DOHH2 (cell line): ENCODE data around the gene BNC1.

ENCODE experiments used
- CTCF ChIP-seq: fragments of 200-600 bp; sonication (generic); IDR thresholded peaks from one replicate; pipeline ENCODE4 v1.5.1; 2014; ENCODE audit warnings: antibody characterized with exemption, mild to moderate bottlenecking, low read depth, low read length; ENCODE audit not compliant: poor library complexity, severe bottlenecking
- EZH2phosphoT487 ChIP-seq: fragments of 200-600 bp; sonication (generic); IDR thresholded peaks from 2 replicates; pipeline ENCODE4 v1.6.1; 2017; ENCODE audit warnings: borderline replicate concordance, mild to moderate bottlenecking, antibody characterized with exemption, low read length, moderate library complexity, mixed read lengths

- TF ChIP-seq CTCF: no peak
- TF ChIP-seq EZH2phosphoT487: no peak
These were observed 40.8 kb downstream of the BNC1 start for GRCh38 chr15:83243634-83244033.
